Muscle layer of colon (tissue), 2 donors: Measurements from ENCODE around the gene PAX6.

Experiments
- H3K27ac ChIP-seq: one replicate; pipeline ENCODE4 v1.7.0; 2013; ENCODE audit warnings: low read depth, mild to moderate bottlenecking, low read length, moderate library complexity
- H3K27me3 ChIP-seq, 2 donors: one replicate each; pipeline ENCODE4 v1.7.0; 2013; ENCODE audit warnings: low read length in 2 of 2, mild to moderate bottlenecking in 2 of 2; ENCODE audit not compliant: insufficient read depth in 2 of 2, control insufficient read depth in 1 of 2
- H3K36me3 ChIP-seq: one replicate; pipeline ENCODE4 v1.7.0; 2013; ENCODE audit warnings: mild to moderate bottlenecking, low read length; ENCODE audit not compliant: insufficient read depth
- H3K4me1 ChIP-seq: one replicate; pipeline ENCODE4 v1.7.0; 2013; ENCODE audit warnings: mild to moderate bottlenecking, low read length; ENCODE audit not compliant: insufficient read depth
- H3K4me3 ChIP-seq, 2 donors: one replicate each; pipeline ENCODE4 v1.7.0; 2013; ENCODE audit warnings: low read length in 2 of 2, low read depth in 1 of 2, mild to moderate bottlenecking in 1 of 2, moderate library complexity in 1 of 2
- H3K9ac ChIP-seq: one replicate; pipeline ENCODE4 v1.7.0; 2013; ENCODE audit warnings: low read length
- H3K9me3 ChIP-seq: one replicate; pipeline ENCODE4 v1.7.0; 2013; ENCODE audit warnings: mild to moderate bottlenecking, low read length
- donor health status: abdominal sarcoma.
- donor health status: Adenocarcinoma of cecum.

The PAX6 gene

GRCh38 chr11:31813391-31814175, 2.5 kb upstream of the PAX6 start:
- H3K9ac ChIP-seq: no peak overlapping the region
- H3K36me3 ChIP-seq: no peaks in the 10 kb centered on the region
- H3K27ac ChIP-seq: no peak overlapping the region
- H3K27me3 ChIP-seq: peaks cover 88 to 100% of the 10 kb centered on the region in 2 donors
- H3K4me1 ChIP-seq: peaks cover 70% of the 10 kb centered on the region
- H3K9me3 ChIP-seq: no peaks in the 10 kb centered on the region
- H3K4me3 ChIP-seq: peak overlapping the region; percentile 27 to 35

- Histone ChIP-seq H3K27me3 (peaks cover 89 to 100% of the 10 kb centered on the region in 2 donors), H3K27ac (no peak overlapping the region), H3K9me3 (peaks cover 3% of the 10 kb centered on the region), H3K9ac (no peak overlapping the region), H3K4me1 (peaks cover 63% of the 10 kb centered on the region), H3K4me3 (peak overlapping the region; percentile 27 to 35), H3K36me3 (no peaks in the 10 kb centered on the region)
These were observed 1.6 kb upstream of the PAX6 start for GRCh38 chr11:31812383-31813381.

GRCh38 chr11:31809857-31810778, 1.0 kb downstream of the PAX6 start:
- Histone ChIP-seq H3K9ac (no peak overlapping the region), H3K4me3 (peak overlapping the region; percentile 35 to 50), H3K36me3 (no peaks in the 10 kb centered on the region), H3K4me1 (peaks cover 55% of the 10 kb centered on the region), H3K9me3 (peaks cover 3% of the 10 kb centered on the region), H3K27ac (no peak overlapping the region), H3K27me3 (peaks cover 90 to 100% of the 10 kb centered on the region in 2 donors)

- no peak overlapping the region for H3K27ac ChIP-seq
- H3K9me3 ChIP-seq: peaks cover 3% of the 10 kb centered on the region
- H3K4me1 ChIP-seq: peaks cover 57% of the 10 kb centered on the region
- peaks cover 90 to 100% of the 10 kb centered on the region in 2 donors for H3K27me3 ChIP-seq
- peak overlapping the region in 1 of 2 donors; percentile 35 for H3K4me3 ChIP-seq
- no peak overlapping the region for H3K9ac ChIP-seq
- no peaks in the 10 kb centered on the region for H3K36me3 ChIP-seq
These were observed 1.6 kb downstream of the PAX6 start for GRCh38 chr11:31809541-31809856.

- Histone ChIP-seq H3K27me3 (peaks cover 91 to 100% of the 10 kb centered on the region in 2 donors), H3K9ac (no peak overlapping the region), H3K36me3 (no peaks in the 10 kb centered on the region), H3K4me3 (no peak overlapping the region), H3K27ac (no peak overlapping the region), H3K9me3 (peaks cover 3% of the 10 kb centered on the region), H3K4me1 (peaks cover 53% of the 10 kb centered on the region)
These were observed 2.2 kb downstream of the PAX6 start for GRCh38 chr11:31808721-31809540.

GRCh38 chr11:31807799-31808667, 3.1 kb downstream of the PAX6 start:
- Histone ChIP-seq H3K4me3 (no peak overlapping the region), H3K36me3 (no peaks in the 10 kb centered on the region), H3K27ac (no peak overlapping the region), H3K9me3 (peaks cover 3% of the 10 kb centered on the region), H3K4me1 (peaks cover 47% of the 10 kb centered on the region), H3K9ac (no peak overlapping the region), H3K27me3 (peaks cover 94 to 100% of the 10 kb centered on the region in 2 donors)

- Histone ChIP-seq H3K27me3 (peaks cover 92 to 100% of the 10 kb centered on the region in 2 donors), H3K36me3 (no peaks in the 10 kb centered on the region), H3K9me3 (peaks cover 3% of the 10 kb centered on the region), H3K4me3 (no peak overlapping the region), H3K4me1 (peaks cover 41% of the 10 kb centered on the region), H3K27ac (no peak overlapping the region), H3K9ac (no peak overlapping the region)
These were observed 4.0 kb downstream of the PAX6 start for GRCh38 chr11:31806928-31807798.

GRCh38 chr11:31806186-31806927, 4.8 kb downstream of the PAX6 start:
- H3K9ac ChIP-seq: no peak overlapping the region
- H3K27ac ChIP-seq: no peak overlapping the region
- peaks cover 36% of the 10 kb centered on the region for H3K4me1 ChIP-seq
- H3K9me3 ChIP-seq: peaks cover 3% of the 10 kb centered on the region
- no peaks in the 10 kb centered on the region for H3K36me3 ChIP-seq
- H3K4me3 ChIP-seq: no peak overlapping the region
- H3K27me3 ChIP-seq: peaks cover 94 to 100% of the 10 kb centered on the region in 2 donors
